ENCODE data around the gene AFAP1.

Gene AFAP1

GRCh38 chr4:7758476-7758875, 181.2 kb downstream of the AFAP1 start:
- no peak for DNase-seq

GRCh38 chr4:7757501-7758471, 181.9 kb downstream of the AFAP1 start:
- DNase-seq = no peak

- DNase-seq = no peak
These were observed 182.9 kb downstream of the AFAP1 start for GRCh38 chr4:7756561-7757355.

- no peak for DNase-seq
These were observed 183.6 kb downstream of the AFAP1 start for GRCh38 chr4:7756071-7756470.

- no peak for DNase-seq
These were observed 184.1 kb downstream of the AFAP1 start for GRCh38 chr4:7755561-7755960.

GRCh38 chr4:7754565-7755262, 184.9 kb downstream of the AFAP1 start:
- DNase-seq = no peak

GRCh38 chr4:7753931-7754465, 185.7 kb downstream of the AFAP1 start:
- no peak for DNase-seq

- no peak for DNase-seq
These were observed 186.4 kb downstream of the AFAP1 start for GRCh38 chr4:7753271-7753670.

- DNase-seq = no peak
These were observed 187.0 kb downstream of the AFAP1 start for GRCh38 chr4:7752649-7753048.

GRCh38 chr4:7750972-7751371, 188.7 kb downstream of the AFAP1 start:
- DNase-seq = no peak

- DNase-seq = peak in 1 of 51 donors; percentile 6
These were observed 189.1 kb downstream of the AFAP1 start for GRCh38 chr4:7750523-7750922.

GRCh38 chr4:7747566-7747965, 192.1 kb downstream of the AFAP1 start:
- DNase-seq = no peak

- peak in 20 of 51 donors; percentile 10 to 62 (median 22) for DNase-seq
These were observed 192.6 kb downstream of the AFAP1 start for GRCh38 chr4:7747062-7747385.

- DNase-seq = no peak
These were observed 193.2 kb downstream of the AFAP1 start for GRCh38 chr4:7746351-7747061.

GRCh38 chr4:7745301-7745885, 194.3 kb downstream of the AFAP1 start:
- no peak for DNase-seq

- DNase-seq = peak in 4 of 51 donors; percentile 4 to 30 (median 18)
These were observed 195.4 kb downstream of the AFAP1 start for GRCh38 chr4:7744142-7744804.

GRCh38 chr4:7742807-7743280, 196.8 kb downstream of the AFAP1 start:
- no peak for DNase-seq

- no peak for DNase-seq
These were observed 197.5 kb downstream of the AFAP1 start for GRCh38 chr4:7741946-7742806.

All from hypothalamus (tissue), 51 donors.